HCT116 (cell line): ENCODE data around the gene LRRC56. TPM values are rescaled to one million over a fixed set of nuclear protein-coding genes. Genes with fewer than 3 reads are reported as not detected.
A peak's percentile ranks its signal among the peaks of the same experiment; 100 is the strongest.

ENCODE experiments used
- ATAC-seq: fragments of 200-7000 bp; cut with Tn5 transposase; 2 replicates; pipeline ENCODE4 v1.9.1; 2020; ENCODE audit warnings: mild to moderate bottlenecking, moderate library complexity
- BruUV-seq: library from RNA; stranded (reverse); fragments of 400-500 nt; replicated peaks from 2 replicates; lab custom pipeline; 2021; lab: Mats Ljungman, UMichigan
- CTCF ChIA-PET: fragments of 300-600 bp; sonication (Branson Sonifier 250); formaldehyde crosslinking; loops from one replicate; lab custom pipeline; 2021; ENCODE audit warnings: antibody characterized with exemption; lab: Charles Lee
- POLR2A ChIA-PET: fragments of 300-600, 350-600 bp; sonication (Branson Sonifier 250); formaldehyde crosslinking; loops from one replicate; lab custom pipeline; 2021; ENCODE audit warnings: antibody characterized with exemption; lab: Charles Lee
- RAD21 ChIA-PET, 2 experiments: fragments of 300-600 bp; sonication (Branson Sonifier 250); formaldehyde crosslinking; loops; one replicate each; lab custom pipeline; 2023; ENCODE audit warnings: low total read pairs in 2 of 2; ENCODE audit not compliant: uncharacterized antibody in 2 of 2, unreplicated experiment in 2 of 2, low non-redundant PET in 1 of 2; lab: Charles Lee
- DNase-seq: peaks from one replicate; pipeline ENCODE4 v3.0.0-alpha.2; 2010; ENCODE audit warnings: low read depth, low spot score
- H2AFZ ChIP-seq: fragments of 200-600 bp; shearing (Covaris generic), sonication (generic); 2 replicates; pipeline ENCODE4 v1.6.1; 2017; ENCODE audit warnings: low read depth, mixed run types, mixed read lengths, antibody characterized with exemption, low read length; ENCODE audit not compliant: poor library complexity, severe bottlenecking
- H3K27ac ChIP-seq: 2 replicates; pipeline ENCODE4 v1.5.1; 2012; ENCODE audit warnings: low read depth, low read length
- H3K27me3 ChIP-seq: fragments of 200-600 bp; sonication (generic); 2 replicates; pipeline ENCODE4 v1.6.1; 2016; ENCODE audit warnings: mixed run types, low read length, mixed read lengths; ENCODE audit not compliant: insufficient read depth
- H3K36me3 ChIP-seq, 2 experiments: fragments of 200-500 bp in 1 of 2; fragments of 200-600 bp in 1 of 2; sonication (Bioruptor generic) in 1 of 2; sonication (generic) in 1 of 2; 2 replicates each; pipeline versions ENCODE4 v1.5.1 to v1.6.1; 2014 to 2016; ENCODE audit warnings: low read length in 2 of 2, inconsistent platforms in 1 of 2, mixed read lengths in 1 of 2, mixed run types in 1 of 2; ENCODE audit not compliant: insufficient read depth in 2 of 2, control insufficient read depth in 1 of 2
- H3K4me1 ChIP-seq, 2 experiments: fragments of 200-600 bp in 1 of 2; sonication (generic) in 1 of 2; 2 replicates each; pipeline versions ENCODE4 v1.5.1 to v1.6.1; 2012 to 2017; ENCODE audit warnings: low read length in 2 of 2, inconsistent platforms in 1 of 2, mild to moderate bottlenecking in 1 of 2, mixed read lengths in 1 of 2, mixed run types in 1 of 2, moderate library complexity in 1 of 2; ENCODE audit not compliant: insufficient read depth in 2 of 2, control insufficient read depth in 1 of 2
- H3K4me2 ChIP-seq: fragments of 200-600 bp; sonication (generic); 2 replicates; pipeline ENCODE4 v1.6.1; 2017; ENCODE audit warnings: mixed run types, low read length, mixed read lengths
- H3K4me3 ChIP-seq, 2 experiments: fragments of 200-600 bp in 1 of 2; sonication (generic) in 1 of 2; replicated peaks in 1 of 2; 2 replicates each; pipeline ENCODE4 v1.5.1; 2011 to 2016; ENCODE audit warnings: low read length in 2 of 2, control low read depth in 1 of 2, low read depth in 1 of 2, mild to moderate bottlenecking in 1 of 2, mixed read lengths in 1 of 2, mixed run types in 1 of 2
- H3K79me2 ChIP-seq: fragments of 200-600 bp; sonication (generic); 2 replicates; pipeline ENCODE4 v1.6.1; 2017; ENCODE audit warnings: mild to moderate bottlenecking, mixed run types, low read length, moderate library complexity, mixed read lengths; ENCODE audit not compliant: insufficient read depth
- H3K9ac ChIP-seq: fragments of 200-600 bp; sonication (generic); 2 replicates; pipeline ENCODE4 v1.6.1; 2016; ENCODE audit warnings: low read length, mixed read lengths
- H3K9me2 ChIP-seq: fragments of 200-600 bp; sonication (generic), shearing (Covaris generic); 2 replicates; pipeline ENCODE4 v1.6.1; 2017; ENCODE audit warnings: mixed run types, mild to moderate bottlenecking, moderate library complexity; ENCODE audit not compliant: insufficient read depth
- H3K9me3 ChIP-seq, 2 experiments: fragments of 200-500 bp in 1 of 2; fragments of 200-600 bp in 1 of 2; sonication (Bioruptor generic) in 1 of 2; sonication (generic) in 1 of 2; 2 replicates each; pipeline ENCODE4 v1.6.1; 2014 to 2017; ENCODE audit warnings: low read length in 2 of 2, mixed read lengths in 2 of 2, inconsistent platforms in 1 of 2, low read depth in 1 of 2, mild to moderate bottlenecking in 1 of 2, mixed run types in 1 of 2, moderate library complexity in 1 of 2; ENCODE audit not compliant: control insufficient read depth in 1 of 2, insufficient read depth in 1 of 2
- H4K20me1 ChIP-seq: fragments of 200-600 bp; sonication (generic), shearing (Covaris generic); 2 replicates; pipeline ENCODE4 v1.6.1; 2017; ENCODE audit warnings: mixed run types, mild to moderate bottlenecking, moderate library complexity; ENCODE audit not compliant: insufficient read depth
- ELF1 ChIP-seq: IDR thresholded peaks from 2 replicates; pipeline ENCODE4 v1.6.1; 2012; ENCODE audit warnings: low read depth, borderline replicate concordance
- EZH2 ChIP-seq: fragments of 200-600 bp; sonication (generic); IDR thresholded peaks from 2 replicates; pipeline ENCODE4 v1.6.1; 2017; ENCODE audit warnings: antibody characterized with exemption, mixed run types
- EZH2phosphoT487 ChIP-seq: fragments of 200-600 bp; IDR thresholded peaks from 2 replicates; pipeline ENCODE4 v1.6.1; 2018; ENCODE audit warnings: antibody characterized with exemption, borderline replicate concordance
- FOSL1 ChIP-seq: IDR thresholded peaks from 2 replicates; pipeline ENCODE4 v1.6.1; 2012; ENCODE audit warnings: low read depth
- POLR2A ChIP-seq: IDR thresholded peaks from 2 replicates; pipeline ENCODE4 v1.7.0; 2011; ENCODE audit warnings: borderline replicate concordance; ENCODE audit not compliant: insufficient read depth, insufficient read length; ENCODE audit errors: extremely low read depth
- POLR2AphosphoS5 ChIP-seq: IDR thresholded peaks from 2 replicates; pipeline ENCODE4 v1.6.1; 2011; ENCODE audit warnings: mild to moderate bottlenecking, low read depth, low read length, moderate library complexity
- RAD21 ChIP-seq: IDR thresholded peaks from 2 replicates; pipeline ENCODE4 v1.6.1; 2012; ENCODE audit warnings: low read depth, mild to moderate bottlenecking
- SIN3A ChIP-seq: IDR thresholded peaks from 2 replicates; pipeline ENCODE4 v1.6.1; 2012; ENCODE audit warnings: low read depth
- SP1 ChIP-seq: IDR thresholded peaks from 2 replicates; pipeline ENCODE4 v1.6.1; 2012; ENCODE audit warnings: low read depth
- SRF ChIP-seq: IDR thresholded peaks from 2 replicates; pipeline ENCODE4 v1.6.1; 2012; ENCODE audit warnings: low read depth
- ZFX ChIP-seq: fragments of 450-650 bp; IDR thresholded peaks from 2 replicates; pipeline ENCODE4 v1.6.1; 2017
- ZNF274 ChIP-seq: fragments of 200-500 bp; sonication (Bioruptor generic); IDR thresholded peaks from 2 replicates; pipeline ENCODE4 v1.6.1; 2014; ENCODE audit warnings: mild to moderate bottlenecking, low read depth, low read length, inconsistent platforms
- intact Hi-C: fragments of 100-400 bp; cut with micrococcal nuclease; formaldehyde crosslinking; loops from 2 replicates; pipeline ENCODE4 v1.10.0; 2022
- total RNA-seq: library from RNA; stranded (reverse); gene quantifications from one replicate; pipeline ENCODE4 v1.2.1, GENCODE V29; 2021; ENCODE audit not compliant: unreplicated experiment
- TF ChIP-seq, protein P1 (sequence below): IDR thresholded peaks from 2 replicates; pipeline ENCODE4 v1.6.1; 2011; ENCODE audit warnings: mild to moderate bottlenecking, low read length, moderate library complexity; ENCODE audit not compliant: insufficient replicate concordance; ENCODE audit errors: extremely low read depth
- TF ChIP-seq, protein P2 (sequence below): IDR thresholded peaks from 2 replicates; pipeline ENCODE4 v1.6.1; 2012
- TF ChIP-seq, protein P3 (sequence below), 3 experiments: fragments of 200-600 bp in 1 of 3; sonication (generic) in 1 of 3; IDR thresholded peaks in 2 of 3; conservative IDR thresholded peaks in 1 of 3; 2 replicates each; pipeline ENCODE4 v1.5.1; 2012 to 2017; ENCODE audit warnings: low read depth in 2 of 3, low read length in 2 of 3, antibody characterized with exemption in 1 of 3, borderline replicate concordance in 1 of 3, control low read depth in 1 of 3, mild to moderate bottlenecking in 1 of 3, mixed read lengths in 1 of 3, mixed run types in 1 of 3, moderate library complexity in 1 of 3; ENCODE audit not compliant: insufficient read depth in 1 of 3

Gene LRRC56
- total RNA-seq, 1 experiment from 2014 or later = 9.1 TPM

DNA sequence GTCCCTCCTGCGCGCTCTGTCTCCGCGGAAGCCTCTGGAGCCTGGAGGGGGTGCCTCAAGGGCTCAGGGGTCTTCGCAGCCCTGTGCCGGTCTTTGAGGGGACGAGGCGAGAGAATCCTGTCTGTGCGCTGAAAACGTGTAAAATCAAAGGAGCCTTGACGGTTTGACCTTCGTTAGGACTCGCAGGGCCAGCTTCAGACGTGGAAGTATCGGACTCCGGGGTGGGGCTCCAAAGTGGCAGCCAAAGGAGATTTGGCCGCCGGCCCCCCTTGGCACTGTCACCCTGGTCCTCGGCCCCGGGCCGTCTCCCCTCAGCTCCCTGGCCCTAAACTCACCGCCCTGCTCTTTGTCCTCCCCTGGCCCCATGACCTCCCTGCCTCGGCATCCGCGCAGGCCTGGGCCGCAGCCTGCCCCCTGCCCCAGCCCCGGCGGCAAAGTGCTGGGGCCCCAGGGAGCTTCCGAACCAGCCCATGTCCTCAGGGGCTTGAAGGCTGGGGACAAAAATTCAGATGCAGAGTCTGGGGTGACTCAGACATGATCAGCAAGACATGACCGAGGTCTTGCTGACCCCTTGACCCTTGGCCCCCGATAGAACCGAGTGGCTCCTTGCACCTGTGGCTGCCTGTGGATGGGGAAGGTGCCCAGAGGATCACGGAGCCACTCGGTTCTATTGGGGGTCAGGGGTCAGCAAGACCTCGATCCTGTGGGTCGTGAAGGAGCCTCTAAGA, 32.0 kb downstream of the LRRC56 start:
- Histone ChIP-seq H3K4me1 (peaks cover 9 to 45% of the 10 kb centered on the region in 2 experiments; a peak in 3 of 4 replicates), H3K79me2 (no peaks in the 10 kb centered on the region), H3K4me2 (peak overlapping the region; percentile 83), H3K9me2 (no peaks in the 10 kb centered on the region), H2AFZ (no peak overlapping the region), H3K36me3 (no peaks in the 10 kb centered on the region), H3K9ac (peak overlapping the region; percentile 82), H3K27me3 (no peaks in the 10 kb centered on the region), H3K27ac (peak overlapping the region; percentile 96), H4K20me1 (no peaks in the 10 kb centered on the region), H3K4me3 (peak overlapping the region; percentile 64 to 71), H3K9me3 (no peaks in the 10 kb centered on the region)
- ATAC-seq (no peak), DNase-seq (no peak)
- ChIA-PET RAD21 (no interaction called here), POLR2A (no interaction called here), CTCF (no interaction called here)
- no peak for TF ChIP-seq RAD21
- TF ChIP-seq SRF = no peak
- no peak for TF ChIP-seq POLR2A
- TF ChIP-seq SIN3A = no peak
- TF ChIP-seq ZFX = no peak
- no peak for TF ChIP-seq ZNF274
- no peak for TF ChIP-seq EZH2
- no peak for TF ChIP-seq SP1
- TF ChIP-seq FOSL1 = no peak
- TF ChIP-seq, protein P1, sequence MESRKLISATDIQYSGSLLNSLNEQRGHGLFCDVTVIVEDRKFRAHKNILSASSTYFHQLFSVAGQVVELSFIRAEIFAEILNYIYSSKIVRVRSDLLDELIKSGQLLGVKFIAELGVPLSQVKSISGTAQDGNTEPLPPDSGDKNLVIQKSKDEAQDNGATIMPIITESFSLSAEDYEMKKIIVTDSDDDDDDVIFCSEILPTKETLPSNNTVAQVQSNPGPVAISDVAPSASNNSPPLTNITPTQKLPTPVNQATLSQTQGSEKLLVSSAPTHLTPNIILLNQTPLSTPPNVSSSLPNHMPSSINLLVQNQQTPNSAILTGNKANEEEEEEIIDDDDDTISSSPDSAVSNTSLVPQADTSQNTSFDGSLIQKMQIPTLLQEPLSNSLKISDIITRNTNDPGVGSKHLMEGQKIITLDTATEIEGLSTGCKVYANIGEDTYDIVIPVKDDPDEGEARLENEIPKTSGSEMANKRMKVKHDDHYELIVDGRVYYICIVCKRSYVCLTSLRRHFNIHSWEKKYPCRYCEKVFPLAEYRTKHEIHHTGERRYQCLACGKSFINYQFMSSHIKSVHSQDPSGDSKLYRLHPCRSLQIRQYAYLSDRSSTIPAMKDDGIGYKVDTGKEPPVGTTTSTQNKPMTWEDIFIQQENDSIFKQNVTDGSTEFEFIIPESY = no peak
- no peak for TF ChIP-seq EZH2phosphoT487
- no peak for TF ChIP-seq ELF1
- TF ChIP-seq, protein P2, sequence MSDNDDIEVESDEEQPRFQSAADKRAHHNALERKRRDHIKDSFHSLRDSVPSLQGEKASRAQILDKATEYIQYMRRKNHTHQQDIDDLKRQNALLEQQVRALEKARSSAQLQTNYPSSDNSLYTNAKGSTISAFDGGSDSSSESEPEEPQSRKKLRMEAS = no peak
- TF ChIP-seq, protein P3, sequence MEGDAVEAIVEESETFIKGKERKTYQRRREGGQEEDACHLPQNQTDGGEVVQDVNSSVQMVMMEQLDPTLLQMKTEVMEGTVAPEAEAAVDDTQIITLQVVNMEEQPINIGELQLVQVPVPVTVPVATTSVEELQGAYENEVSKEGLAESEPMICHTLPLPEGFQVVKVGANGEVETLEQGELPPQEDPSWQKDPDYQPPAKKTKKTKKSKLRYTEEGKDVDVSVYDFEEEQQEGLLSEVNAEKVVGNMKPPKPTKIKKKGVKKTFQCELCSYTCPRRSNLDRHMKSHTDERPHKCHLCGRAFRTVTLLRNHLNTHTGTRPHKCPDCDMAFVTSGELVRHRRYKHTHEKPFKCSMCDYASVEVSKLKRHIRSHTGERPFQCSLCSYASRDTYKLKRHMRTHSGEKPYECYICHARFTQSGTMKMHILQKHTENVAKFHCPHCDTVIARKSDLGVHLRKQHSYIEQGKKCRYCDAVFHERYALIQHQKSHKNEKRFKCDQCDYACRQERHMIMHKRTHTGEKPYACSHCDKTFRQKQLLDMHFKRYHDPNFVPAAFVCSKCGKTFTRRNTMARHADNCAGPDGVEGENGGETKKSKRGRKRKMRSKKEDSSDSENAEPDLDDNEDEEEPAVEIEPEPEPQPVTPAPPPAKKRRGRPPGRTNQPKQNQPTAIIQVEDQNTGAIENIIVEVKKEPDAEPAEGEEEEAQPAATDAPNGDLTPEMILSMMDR (IDR thresholded peaks at IDR 0.05 in 2 of 3, conservative IDR thresholded peaks at IDR 0.05 in 1 of 3; ENCODE audit: borderline replicate concordance in 1 of 3, insufficient read depth in 1 of 3, low read depth in 2 of 3, low read length in 2 of 3) = no peak
- TF ChIP-seq POLR2AphosphoS5 = no peak
- intact Hi-C loops = no loop called here
- BruUV-seq = TSS peak; percentile 90
